Measurements from ENCODE around the gene C12orf76. TPM values are rescaled to one million over a fixed set of nuclear protein-coding genes. Genes with fewer than 3 reads are reported as not detected.
A peak's percentile ranks its signal among the peaks of the same experiment; 100 is the strongest.

C12orf76 gene
- total RNA-seq, 1 experiment from 2014 or later, result 9.7 TPM

- no CpG with 5 or more reads among the region's 3 CpGs for WGBS (ENCODE audit: extremely low coverage, insufficient read length, low lambda C conversion rate)
- no peak overlapping the region for H3K9ac ChIP-seq (ENCODE audit: extremely low read depth, insufficient read length, low read length)
- peak overlapping the region; percentile 29 to 87 (median 75); a peak in 4 of 7 replicates for H3K27ac Mint-ChIP-seq
- no peak for DNase-seq
- H3T11ph ChIP-seq (ENCODE audit: low read length), result no peak overlapping the region
- no peak overlapping the region for H2BK20ac ChIP-seq (ENCODE audit: low read depth, low read length, poor library complexity, severe bottlenecking)
- H3K36me3 Mint-ChIP-seq (ENCODE audit: insufficient read depth in 1 of 3, low read depth in 3 of 3), result peaks cover 3 to 23% (median 14%) of the 10 kb centered on the region in 3 experiments
- no peak overlapping the region for H4K5ac ChIP-seq (ENCODE audit: insufficient read length, low read depth, low read length)
- no peak overlapping the region for H3K23ac ChIP-seq (ENCODE audit: insufficient read length, low read depth, low read length)
- no peak overlapping the region for H2BK120ac ChIP-seq (ENCODE audit: low read depth, low read length, poor library complexity, severe bottlenecking)
- H3K79me2 ChIP-seq (ENCODE audit: insufficient read depth, low read length), result no peaks in the 10 kb centered on the region; the same call in 1 of the 2 replicates
- no peaks in the 10 kb centered on the region for H3K27me3 Mint-ChIP-seq (ENCODE audit: low read depth)
- no peak overlapping the region for H2AK5ac ChIP-seq (ENCODE audit: insufficient read length, low read length)
- H3K56ac ChIP-seq (ENCODE audit: insufficient read length, low read depth, low read length), result no peak overlapping the region
- no peaks in the 10 kb centered on the region for H3K4me1 ChIP-seq (ENCODE audit: insufficient read depth, low read length)
- H3K9me3 Mint-ChIP-seq, result no peaks in the 10 kb centered on the region; a peak in 1 of 5 replicates
- no peak overlapping the region for H2BK5ac ChIP-seq (ENCODE audit: insufficient read length, low read length)
- no peaks in the 10 kb centered on the region for H3K79me1 ChIP-seq (ENCODE audit: insufficient read depth, low read depth, low read length, poor library complexity, severe bottlenecking)
- no peak overlapping the region for H3K4ac ChIP-seq (ENCODE audit: low read depth, low read length)
- no peak overlapping the region for H2BK15ac ChIP-seq (ENCODE audit: low read depth, low read length)
- no peak overlapping the region for H4K8ac ChIP-seq (replicated peaks; ENCODE audit: insufficient read length, low read depth, low read length)
- no peaks in the 10 kb centered on the region for H3K9me3 ChIP-seq (ENCODE audit: control insufficient read depth, low read depth, low read length)
- H4K20me1 ChIP-seq (ENCODE audit: control insufficient read depth, insufficient read depth, insufficient read length), result no peaks in the 10 kb centered on the region
- H3K27ac ChIP-seq (ENCODE audit: insufficient read length, low read depth, low read length), result no peak overlapping the region
- peaks cover 27 to 29% of the 10 kb centered on the region in 2 experiments for H3K4me1 Mint-ChIP-seq
- no peak overlapping the region for H3K18ac ChIP-seq (ENCODE audit: insufficient read length, low read depth, low read length)
- peak overlapping the region in 1 of 2 experiments; percentile 50; a peak in 1 of 5 replicates for H3K4me3 Mint-ChIP-seq
- H3K14ac ChIP-seq (ENCODE audit: insufficient read depth, low read length), result no peak overlapping the region
- no peaks in the 10 kb centered on the region for H3K27me3 ChIP-seq (ENCODE audit: insufficient read depth, low read length)
- no peak overlapping the region for H2AFZ ChIP-seq (ENCODE audit: low read length)
- no peak overlapping the region for H3K4me2 ChIP-seq (ENCODE audit: insufficient read depth, insufficient read length, low read length)
- H2BK12ac ChIP-seq (ENCODE audit: insufficient read length, low read depth, low read length), result no peak overlapping the region
- no peak overlapping the region for H4K91ac ChIP-seq (ENCODE audit: insufficient read length, low read depth, low read length)
- no peaks in the 10 kb centered on the region for H3K23me2 ChIP-seq (ENCODE audit: insufficient read length, low read depth, low read length, poor library complexity, severe bottlenecking)
- TF ChIP-seq, protein P1, sequence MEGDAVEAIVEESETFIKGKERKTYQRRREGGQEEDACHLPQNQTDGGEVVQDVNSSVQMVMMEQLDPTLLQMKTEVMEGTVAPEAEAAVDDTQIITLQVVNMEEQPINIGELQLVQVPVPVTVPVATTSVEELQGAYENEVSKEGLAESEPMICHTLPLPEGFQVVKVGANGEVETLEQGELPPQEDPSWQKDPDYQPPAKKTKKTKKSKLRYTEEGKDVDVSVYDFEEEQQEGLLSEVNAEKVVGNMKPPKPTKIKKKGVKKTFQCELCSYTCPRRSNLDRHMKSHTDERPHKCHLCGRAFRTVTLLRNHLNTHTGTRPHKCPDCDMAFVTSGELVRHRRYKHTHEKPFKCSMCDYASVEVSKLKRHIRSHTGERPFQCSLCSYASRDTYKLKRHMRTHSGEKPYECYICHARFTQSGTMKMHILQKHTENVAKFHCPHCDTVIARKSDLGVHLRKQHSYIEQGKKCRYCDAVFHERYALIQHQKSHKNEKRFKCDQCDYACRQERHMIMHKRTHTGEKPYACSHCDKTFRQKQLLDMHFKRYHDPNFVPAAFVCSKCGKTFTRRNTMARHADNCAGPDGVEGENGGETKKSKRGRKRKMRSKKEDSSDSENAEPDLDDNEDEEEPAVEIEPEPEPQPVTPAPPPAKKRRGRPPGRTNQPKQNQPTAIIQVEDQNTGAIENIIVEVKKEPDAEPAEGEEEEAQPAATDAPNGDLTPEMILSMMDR (conservative IDR thresholded peaks at IDR 0.05), result no peak
Measured at GRCh38 chr12:110042264-110042663, 6.1 kb downstream of the C12orf76 start.

Data from H9 (cell line).